ENCODE results near the gene CXCL8. TPM values are rescaled to one million over a fixed set of nuclear protein-coding genes. Genes with fewer than 3 reads are reported as not detected.

Gene CXCL8
- total and polyA plus RNA-seq, 9 of the 15 experiments (the other 6 are each of a cell fraction or from before 2014, with no cell fraction given) = 1.6 to 7.7 (median 3.3) TPM

DNA sequence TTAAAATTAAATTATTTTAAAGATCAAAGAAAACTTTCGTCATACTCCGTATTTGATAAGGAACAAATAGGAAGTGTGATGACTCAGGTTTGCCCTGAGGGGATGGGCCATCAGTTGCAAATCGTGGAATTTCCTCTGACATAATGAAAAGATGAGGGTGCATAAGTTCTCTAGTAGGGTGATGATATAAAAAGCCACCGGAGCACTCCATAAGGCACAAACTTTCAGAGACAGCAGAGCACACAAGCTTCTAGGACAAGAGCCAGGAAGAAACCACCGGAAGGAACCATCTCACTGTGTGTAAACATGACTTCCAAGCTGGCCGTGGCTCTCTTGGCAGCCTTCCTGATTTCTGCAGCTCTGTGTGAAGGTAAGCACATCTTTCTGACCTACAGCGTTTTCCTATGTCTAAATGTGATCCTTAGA, at the start of gene CXCL8 (continued):
- TF ChIP-seq ZBTB9 (CRISPR knock-in tag; IDR thresholded peaks at IDR 0.05) (no peak), ZC3H11A (IDR thresholded peaks at IDR 0.05; ENCODE audit: low read depth, low read length) (no peak), SAFB2 (IDR thresholded peaks at IDR 0.05; ENCODE audit: borderline replicate concordance, low read depth, low read length, severe bottlenecking) (no peak), THRAP3 (IDR thresholded peaks at IDR 0.05; ENCODE audit: borderline replicate concordance) (no peak), CC2D1A (IDR thresholded peaks at IDR 0.05) (no peak), RBM17 (IDR thresholded peaks at IDR 0.05; ENCODE audit: borderline replicate concordance, low read depth, low read length) (no peak), GTF3C2 (IDR thresholded peaks at IDR 0.05; ENCODE audit: borderline replicate concordance, extremely low read depth, insufficient read length) (no peak), PHB2 (IDR thresholded peaks at IDR 0.05; ENCODE audit: low read depth) (no peak), CTCFL (IDR thresholded peaks at IDR 0.05; ENCODE audit: borderline replicate concordance, insufficient read depth, low read depth, low read length, poor library complexity, severe bottlenecking) (no peak)
- TF ChIP-seq, protein P1, sequence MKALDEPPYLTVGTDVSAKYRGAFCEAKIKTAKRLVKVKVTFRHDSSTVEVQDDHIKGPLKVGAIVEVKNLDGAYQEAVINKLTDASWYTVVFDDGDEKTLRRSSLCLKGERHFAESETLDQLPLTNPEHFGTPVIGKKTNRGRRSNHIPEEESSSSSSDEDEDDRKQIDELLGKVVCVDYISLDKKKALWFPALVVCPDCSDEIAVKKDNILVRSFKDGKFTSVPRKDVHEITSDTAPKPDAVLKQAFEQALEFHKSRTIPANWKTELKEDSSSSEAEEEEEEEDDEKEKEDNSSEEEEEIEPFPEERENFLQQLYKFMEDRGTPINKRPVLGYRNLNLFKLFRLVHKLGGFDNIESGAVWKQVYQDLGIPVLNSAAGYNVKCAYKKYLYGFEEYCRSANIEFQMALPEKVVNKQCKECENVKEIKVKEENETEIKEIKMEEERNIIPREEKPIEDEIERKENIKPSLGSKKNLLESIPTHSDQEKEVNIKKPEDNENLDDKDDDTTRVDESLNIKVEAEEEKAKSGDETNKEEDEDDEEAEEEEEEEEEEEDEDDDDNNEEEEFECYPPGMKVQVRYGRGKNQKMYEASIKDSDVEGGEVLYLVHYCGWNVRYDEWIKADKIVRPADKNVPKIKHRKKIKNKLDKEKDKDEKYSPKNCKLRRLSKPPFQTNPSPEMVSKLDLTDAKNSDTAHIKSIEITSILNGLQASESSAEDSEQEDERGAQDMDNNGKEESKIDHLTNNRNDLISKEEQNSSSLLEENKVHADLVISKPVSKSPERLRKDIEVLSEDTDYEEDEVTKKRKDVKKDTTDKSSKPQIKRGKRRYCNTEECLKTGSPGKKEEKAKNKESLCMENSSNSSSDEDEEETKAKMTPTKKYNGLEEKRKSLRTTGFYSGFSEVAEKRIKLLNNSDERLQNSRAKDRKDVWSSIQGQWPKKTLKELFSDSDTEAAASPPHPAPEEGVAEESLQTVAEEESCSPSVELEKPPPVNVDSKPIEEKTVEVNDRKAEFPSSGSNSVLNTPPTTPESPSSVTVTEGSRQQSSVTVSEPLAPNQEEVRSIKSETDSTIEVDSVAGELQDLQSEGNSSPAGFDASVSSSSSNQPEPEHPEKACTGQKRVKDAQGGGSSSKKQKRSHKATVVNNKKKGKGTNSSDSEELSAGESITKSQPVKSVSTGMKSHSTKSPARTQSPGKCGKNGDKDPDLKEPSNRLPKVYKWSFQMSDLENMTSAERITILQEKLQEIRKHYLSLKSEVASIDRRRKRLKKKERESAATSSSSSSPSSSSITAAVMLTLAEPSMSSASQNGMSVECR (CRISPR knock-in tag; IDR thresholded peaks at IDR 0.05) = no peak
- TF ChIP-seq, protein P2, sequence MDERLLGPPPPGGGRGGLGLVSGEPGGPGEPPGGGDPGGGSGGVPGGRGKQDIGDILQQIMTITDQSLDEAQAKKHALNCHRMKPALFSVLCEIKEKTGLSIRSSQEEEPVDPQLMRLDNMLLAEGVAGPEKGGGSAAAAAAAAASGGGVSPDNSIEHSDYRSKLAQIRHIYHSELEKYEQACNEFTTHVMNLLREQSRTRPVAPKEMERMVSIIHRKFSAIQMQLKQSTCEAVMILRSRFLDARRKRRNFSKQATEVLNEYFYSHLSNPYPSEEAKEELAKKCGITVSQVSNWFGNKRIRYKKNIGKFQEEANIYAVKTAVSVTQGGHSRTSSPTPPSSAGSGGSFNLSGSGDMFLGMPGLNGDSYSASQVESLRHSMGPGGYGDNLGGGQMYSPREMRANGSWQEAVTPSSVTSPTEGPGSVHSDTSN (CRISPR knock-in tag; IDR thresholded peaks at IDR 0.05; ENCODE audit: low read depth) = no peak
- TF ChIP-seq, protein P2 (tag; conservative IDR thresholded peaks at IDR 0.05; ENCODE audit: low read depth) = no peak
